Breast epithelium (tissue), 4 donors: ENCODE measurements around the gene OSMR. TPM values are rescaled to one million over a fixed set of nuclear protein-coding genes. Genes with fewer than 3 reads are reported as not detected.

Experiments used
- DNase-seq, 2 donors: peaks; one replicate each; pipeline ENCODE4 v3.0.0-alpha.2; 2019; ENCODE audit warnings: low spot score in 2 of 2
- H3K27ac ChIP-seq, 2 donors: fragments of 200-600 bp; sonication (generic) in 1 of 2; one replicate each; pipeline ENCODE4 v1.5.1; 2016 to 2019; ENCODE audit warnings: mild to moderate bottlenecking in 1 of 2
- H3K27me3 ChIP-seq, 2 donors: fragments of 200-600 bp; sonication (generic) in 1 of 2; one replicate each; pipeline versions ENCODE4 v1.5.1 to v1.6.0; 2017 to 2019; ENCODE audit warnings: control low read depth in 1 of 2, mild to moderate bottlenecking in 1 of 2
- H3K36me3 ChIP-seq: fragments of 200-600 bp; one replicate; pipeline ENCODE4 v1.5.1; 2019
- H3K4me1 ChIP-seq, 2 donors: fragments of 200-600 bp; sonication (generic); one replicate each; pipeline ENCODE4 v1.5.1; 2016 to 2019; ENCODE audit warnings: control low read depth in 1 of 2
- H3K4me3 ChIP-seq, 3 donors: fragments of 200-600 bp; sonication (generic); 1 replicate in 2 of 3; 2 replicates in 1 of 3; pipeline ENCODE4 v1.5.1; 2016 to 2019; ENCODE audit warnings: mild to moderate bottlenecking in 3 of 3, moderate library complexity in 2 of 3
- H3K9me3 ChIP-seq, 2 donors: fragments of 200-600 bp; sonication (generic) in 1 of 2; one replicate each; pipeline ENCODE4 v1.5.1; 2016 to 2019; ENCODE audit warnings: control low read depth in 1 of 2
- POLR2A ChIP-seq: fragments of 450-650 bp; IDR thresholded peaks from one replicate; pipeline ENCODE4 v1.6.1; 2016; ENCODE audit warnings: antibody characterized with exemption, mild to moderate bottlenecking, moderate library complexity
- POLR2AphosphoS5 ChIP-seq, 3 donors: sonication (generic); formaldehyde crosslinking; IDR thresholded peaks; one replicate each; pipeline ENCODE4 v1.6.1; 2017; ENCODE audit warnings: antibody characterized with exemption in 3 of 3
- intact Hi-C: fragments of 100-400 bp; cut with DNase I; formaldehyde crosslinking; loops from one replicate; pipeline ENCODE4 v1.15.1; 2023; ENCODE audit warnings: low total_unique reads
- total RNA-seq, 3 donors: library from RNA; depleted of rRNA; stranded (reverse); fragments of >200 nt; gene quantifications; one replicate each; pipeline ENCODE4 v1.1.0, GENCODE V29; 2016
- TF ChIP-seq, protein P1 (sequence below), 3 donors: fragments of 450-650 bp; IDR thresholded peaks; one replicate each; pipeline ENCODE4 v1.5.1; 2016 to 2017; ENCODE audit warnings: antibody characterized with exemption in 3 of 3, mild to moderate bottlenecking in 3 of 3, moderate library complexity in 3 of 3

Gene OSMR
- total RNA-seq, 3 donors from 2014 or later = 32.2 to 121 (median 54.0) TPM

GRCh38 chr5:38889424-38889823 is 43.6 kb downstream of the OSMR start:
- intact Hi-C loops = no loop called here
- no peaks in the 10 kb centered on the region for H3K4me1 ChIP-seq
- H3K9me3 ChIP-seq = no peaks in the 10 kb centered on the region
- H3K36me3 ChIP-seq = no peaks in the 10 kb centered on the region
- H3K27me3 ChIP-seq = no peaks in the 10 kb centered on the region
- no peak overlapping the region for H3K4me3 ChIP-seq
- no peak for TF ChIP-seq POLR2AphosphoS5 (IDR thresholded peaks at IDR 0.05)
- TF ChIP-seq POLR2A = no peak
- TF ChIP-seq, protein P1, sequence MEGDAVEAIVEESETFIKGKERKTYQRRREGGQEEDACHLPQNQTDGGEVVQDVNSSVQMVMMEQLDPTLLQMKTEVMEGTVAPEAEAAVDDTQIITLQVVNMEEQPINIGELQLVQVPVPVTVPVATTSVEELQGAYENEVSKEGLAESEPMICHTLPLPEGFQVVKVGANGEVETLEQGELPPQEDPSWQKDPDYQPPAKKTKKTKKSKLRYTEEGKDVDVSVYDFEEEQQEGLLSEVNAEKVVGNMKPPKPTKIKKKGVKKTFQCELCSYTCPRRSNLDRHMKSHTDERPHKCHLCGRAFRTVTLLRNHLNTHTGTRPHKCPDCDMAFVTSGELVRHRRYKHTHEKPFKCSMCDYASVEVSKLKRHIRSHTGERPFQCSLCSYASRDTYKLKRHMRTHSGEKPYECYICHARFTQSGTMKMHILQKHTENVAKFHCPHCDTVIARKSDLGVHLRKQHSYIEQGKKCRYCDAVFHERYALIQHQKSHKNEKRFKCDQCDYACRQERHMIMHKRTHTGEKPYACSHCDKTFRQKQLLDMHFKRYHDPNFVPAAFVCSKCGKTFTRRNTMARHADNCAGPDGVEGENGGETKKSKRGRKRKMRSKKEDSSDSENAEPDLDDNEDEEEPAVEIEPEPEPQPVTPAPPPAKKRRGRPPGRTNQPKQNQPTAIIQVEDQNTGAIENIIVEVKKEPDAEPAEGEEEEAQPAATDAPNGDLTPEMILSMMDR (IDR thresholded peaks at IDR 0.05) = no peak
- no peak for DNase-seq
- H3K27ac ChIP-seq = no peak overlapping the region

DNA sequence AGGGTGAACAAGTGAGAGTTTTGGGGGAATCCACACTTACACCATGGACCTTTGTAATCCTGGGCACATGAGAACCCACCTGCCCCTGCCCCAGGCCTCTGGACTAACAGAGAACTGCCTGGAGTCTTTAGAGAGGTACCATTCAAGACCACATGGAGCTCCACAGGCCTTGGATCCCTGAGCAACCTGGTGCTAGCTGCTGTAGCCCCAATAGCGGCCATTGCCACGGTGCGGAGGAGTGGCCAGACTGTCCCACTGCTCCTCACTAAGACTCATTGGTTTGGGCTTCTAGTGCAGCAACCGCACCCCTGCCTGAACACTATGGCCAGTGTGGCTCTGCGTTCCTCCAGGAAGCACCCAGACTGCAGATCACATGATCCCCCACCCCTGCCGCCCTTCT is 45.8 kb downstream of the OSMR start:
- Histone ChIP-seq H3K4me3 (no peak overlapping the region), H3K9me3 (peaks cover 0 to 9% of the 10 kb centered on the region in 2 donors), H3K36me3 (no peaks in the 10 kb centered on the region), H3K27me3 (no peaks in the 10 kb centered on the region), H3K27ac (no peak overlapping the region), H3K4me1 (no peaks in the 10 kb centered on the region)
- TF ChIP-seq, protein P1 (IDR thresholded peaks at IDR 0.05) = no peak
- TF ChIP-seq POLR2AphosphoS5 (IDR thresholded peaks at IDR 0.05) (no peak), POLR2A (no peak)
- intact Hi-C loops = no loop called here
- DNase-seq = no peak

GRCh38 chr5:38892363-38892762 is 46.6 kb downstream of the OSMR start:
- H3K36me3 ChIP-seq = no peaks in the 10 kb centered on the region
- no peaks in the 10 kb centered on the region for H3K27me3 ChIP-seq
- DNase-seq = no peak
- H3K9me3 ChIP-seq = peaks cover 0 to 10% of the 10 kb centered on the region in 2 donors
- TF ChIP-seq, protein P1 (IDR thresholded peaks at IDR 0.05) = no peak
- TF ChIP-seq POLR2A (no peak), POLR2AphosphoS5 (IDR thresholded peaks at IDR 0.05) (no peak)
- no peak overlapping the region for H3K27ac ChIP-seq
- no peaks in the 10 kb centered on the region for H3K4me1 ChIP-seq
- H3K4me3 ChIP-seq = no peak overlapping the region
- intact Hi-C loops = no loop called here

GRCh38 chr5:38896760-38897159 is 50.9 kb downstream of the OSMR start:
- intact Hi-C loops = no loop called here
- Histone ChIP-seq H3K27me3 (no peaks in the 10 kb centered on the region), H3K4me3 (no peak overlapping the region), H3K27ac (no peak overlapping the region), H3K36me3 (no peaks in the 10 kb centered on the region), H3K9me3 (peaks cover 0 to 10% of the 10 kb centered on the region in 2 donors), H3K4me1 (no peaks in the 10 kb centered on the region)
- no peak for DNase-seq
- TF ChIP-seq POLR2A = no peak
- TF ChIP-seq, protein P1 (IDR thresholded peaks at IDR 0.05) = no peak
- TF ChIP-seq POLR2AphosphoS5 (IDR thresholded peaks at IDR 0.05) = no peak

DNA sequence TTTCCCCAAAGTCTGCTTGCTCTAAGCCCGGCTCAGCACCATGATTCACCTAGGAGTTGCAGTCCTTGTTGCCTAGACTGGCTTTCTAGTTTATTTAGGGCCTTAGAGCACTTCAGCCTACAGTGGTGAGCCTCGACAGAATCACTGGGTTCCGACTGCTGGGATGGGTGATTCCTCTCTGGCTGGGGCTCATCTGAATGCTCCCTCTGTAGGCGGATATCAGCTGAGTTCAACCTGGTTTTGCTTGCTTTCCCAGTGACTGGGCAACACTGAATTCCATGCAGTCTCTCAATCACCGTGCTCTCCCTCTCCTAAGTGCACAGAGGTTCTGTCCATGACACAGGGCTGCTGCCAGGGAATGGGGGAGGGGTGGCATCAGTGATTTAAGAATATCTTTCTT is 54.1 kb downstream of the OSMR start:
- TF ChIP-seq POLR2A (no peak), POLR2AphosphoS5 (IDR thresholded peaks at IDR 0.05) (no peak)
- TF ChIP-seq, protein P1 (IDR thresholded peaks at IDR 0.05) = no peak
- no peak overlapping the region for H3K4me3 ChIP-seq
- no peaks in the 10 kb centered on the region for H3K27me3 ChIP-seq
- H3K4me1 ChIP-seq = no peaks in the 10 kb centered on the region
- peaks cover 0 to 17% of the 10 kb centered on the region in 2 donors for H3K9me3 ChIP-seq
- DNase-seq = no peak
- no peak overlapping the region for H3K27ac ChIP-seq
- intact Hi-C loops = no loop called here
- H3K36me3 ChIP-seq = no peaks in the 10 kb centered on the region
